CD4-positive, alpha-beta T cell treated with Interleukin-12 subunit alpha and Interleukin-12 subunit beta, for 1 hour (primary cell): ENCODE results near the gene ZYG11A.
"Not testable (repeated sequence)": the region's sequence is repeated elsewhere in the genome, so short reads cannot be mapped to it uniquely, and the experiment has no call there.

Experiments
- DNase-seq: peaks from one replicate; pipeline ENCODE4 v3.0.0-alpha.2; 2020

ZYG11A gene

GRCh38 chr1:52842643-52843310, at the start of gene ZYG11A:
Gene ZYG11A, plus strand, starts transcription at chr1:52842760. Its CDS starts 124 bp downstream, at chr1:52842884.
- DNase-seq: peak; percentile 71

GRCh38 chr1:52793717-52794116, 48.8 kb upstream of the ZYG11A start:
- not testable (repeated sequence) for DNase-seq

GRCh38 chr1:52795464-52795863, 47.1 kb upstream of the ZYG11A start:
- DNase-seq: no peak

GRCh38 chr1:52798331-52798730, 44.2 kb upstream of the ZYG11A start:
- DNase-seq: no peak

GRCh38 chr1:52801011-52801410, 41.5 kb upstream of the ZYG11A start:
- DNase-seq: no peak

GRCh38 chr1:52804083-52804482, 38.5 kb upstream of the ZYG11A start:
- not testable (repeated sequence) for DNase-seq

- no peak for DNase-seq
These were observed 28.1 kb upstream of the ZYG11A start for GRCh38 chr1:52814465-52814864.

- DNase-seq: not testable (repeated sequence)
These were observed 21.7 kb upstream of the ZYG11A start for GRCh38 chr1:52820830-52821229.

- DNase-seq: no peak
These were observed 16.7 kb upstream of the ZYG11A start for GRCh38 chr1:52825868-52826267.

GRCh38 chr1:52834798-52835197, 7.8 kb upstream of the ZYG11A start:
- no peak for DNase-seq

- no peak for DNase-seq
These were observed 6.5 kb upstream of the ZYG11A start for GRCh38 chr1:52836035-52836434.

GRCh38 chr1:52839175-52839574, 3.4 kb upstream of the ZYG11A start:
- not testable (repeated sequence) for DNase-seq

- DNase-seq: not testable (repeated sequence)
These were observed 2.6 kb downstream of the ZYG11A start for GRCh38 chr1:52845119-52845518.

- DNase-seq: no peak
These were observed 5.9 kb downstream of the ZYG11A start for GRCh38 chr1:52848423-52848822.

GRCh38 chr1:52850951-52851350, 8.4 kb downstream of the ZYG11A start:
- DNase-seq: no peak

- DNase-seq: no peak
These were observed 10.3 kb downstream of the ZYG11A start for GRCh38 chr1:52852854-52853253.

GRCh38 chr1:52855584-52855983, 13.0 kb downstream of the ZYG11A start:
- no peak for DNase-seq

- DNase-seq: no peak
These were observed 13.5 kb downstream of the ZYG11A start for GRCh38 chr1:52856026-52856425.

GRCh38 chr1:52857443-52857842, 14.9 kb downstream of the ZYG11A start:
- DNase-seq: no peak

GRCh38 chr1:52862666-52863458, 20.3 kb downstream of the ZYG11A start:
- DNase-seq: no peak

- DNase-seq: no peak
These were observed 24.7 kb downstream of the ZYG11A start for GRCh38 chr1:52867087-52867863.

GRCh38 chr1:52869727-52870126, 27.2 kb downstream of the ZYG11A start:
- DNase-seq: not testable (repeated sequence)

- no peak for DNase-seq
These were observed 34.3 kb downstream of the ZYG11A start for GRCh38 chr1:52876843-52877242.

- no peak for DNase-seq
These were observed 35.0 kb downstream of the ZYG11A start for GRCh38 chr1:52877554-52877953.
